ENCODE results near the gene PHEX.

GRCh38 chrX:21990832-21991231, 41.3 kb upstream of the PHEX start:
- TF ChIP-seq CTCF (IDR thresholded peaks at IDR 0.05 in 4 of 5, conservative IDR thresholded peaks at IDR 0.05 in 1 of 5) (no peak), POLR2A (IDR thresholded peaks at IDR 0.05) (no peak)

Measured in gastrocnemius medialis (tissue), 4 donors.